ENCODE results near the gene TRAK1.

Gene TRAK1

DNA sequence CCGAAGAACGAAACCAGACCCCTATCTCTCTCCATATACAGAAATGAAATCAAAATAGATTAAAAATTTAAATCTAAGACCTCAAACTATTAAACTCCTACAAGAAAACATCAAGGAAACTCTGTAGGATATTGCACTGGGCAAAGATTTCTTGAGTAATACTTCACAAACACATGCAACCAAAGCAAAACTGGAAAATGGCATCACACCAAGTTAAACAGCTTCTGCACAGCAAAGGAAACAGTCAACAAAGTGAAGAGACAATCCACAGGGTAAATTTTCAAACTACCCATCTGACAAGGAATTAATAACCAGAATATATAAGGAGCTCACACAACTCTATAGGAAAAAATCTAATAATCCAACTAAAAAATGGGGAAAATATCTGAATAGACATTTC is 145.5 kb downstream of the TRAK1 start:
- DNase-seq (ENCODE audit: low read depth in 3 of 3): no peak

DNA sequence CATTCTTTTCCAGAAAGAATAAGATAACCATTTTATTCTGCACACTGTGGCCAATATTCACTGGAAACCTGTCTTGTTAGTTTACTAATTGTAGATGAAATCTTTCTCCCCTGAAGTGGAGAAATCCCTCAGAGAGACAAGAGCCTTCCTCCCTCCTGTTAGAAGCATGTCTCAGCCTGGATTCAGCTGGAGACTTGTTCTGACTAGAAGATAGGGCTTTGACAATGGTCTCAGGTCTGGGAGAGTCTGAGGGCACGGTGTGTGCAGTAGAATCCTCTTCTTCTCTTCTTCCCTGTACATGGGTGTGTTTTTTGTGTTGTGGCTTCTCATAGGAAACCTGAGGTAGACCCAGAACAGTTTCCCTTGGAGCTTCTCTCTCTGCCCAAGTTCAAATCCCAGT is 154.9 kb downstream of the TRAK1 start:
- DNase-seq (ENCODE audit: low read depth in 3 of 3): no peak

DNA sequence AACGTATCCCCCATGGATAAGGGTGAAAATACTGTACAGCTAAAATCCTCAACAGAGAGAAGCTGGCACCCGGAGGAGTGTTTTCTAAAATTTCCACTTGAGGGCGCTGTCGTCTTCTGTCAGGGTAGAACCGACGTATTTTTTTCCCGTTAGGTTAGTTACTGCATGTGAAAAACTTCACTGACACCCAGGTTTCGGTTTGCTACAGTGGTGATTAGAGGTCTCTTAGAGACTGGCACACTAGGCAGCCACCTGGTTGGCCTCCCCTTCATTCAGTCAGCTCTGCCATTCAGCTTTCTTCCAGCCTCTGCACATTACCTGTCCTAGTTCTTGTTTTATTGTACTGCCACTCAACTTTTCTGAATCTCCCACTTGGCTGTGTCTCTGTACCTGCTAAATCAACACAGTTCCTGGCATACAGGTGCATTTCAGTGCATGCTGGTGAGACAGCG is 156.4 kb downstream of the TRAK1 start:
- DNase-seq (ENCODE audit: low read depth in 3 of 3): peak in 2 of 3 experiments; percentile 22 to 44

DNA sequence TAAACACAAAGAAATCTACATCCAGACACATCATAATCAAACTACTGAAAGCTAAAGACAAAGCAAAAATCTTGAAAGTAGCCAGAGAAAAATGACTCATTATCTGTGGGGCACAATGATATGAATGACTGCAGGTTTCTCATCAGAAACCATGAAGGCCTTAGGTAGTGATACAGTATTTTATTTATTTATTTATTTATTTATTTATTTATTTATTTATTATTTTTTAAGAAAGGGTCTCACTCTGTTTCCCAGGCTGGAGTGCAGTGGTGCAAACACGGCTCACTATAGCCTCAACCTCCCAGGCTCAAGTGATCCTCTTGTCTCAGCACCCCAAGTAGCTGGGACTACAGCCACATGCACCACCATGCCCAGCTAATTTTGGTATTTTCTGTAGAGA is 159.6 kb downstream of the TRAK1 start:
- no peak for DNase-seq (ENCODE audit: low read depth in 3 of 3)

DNA sequence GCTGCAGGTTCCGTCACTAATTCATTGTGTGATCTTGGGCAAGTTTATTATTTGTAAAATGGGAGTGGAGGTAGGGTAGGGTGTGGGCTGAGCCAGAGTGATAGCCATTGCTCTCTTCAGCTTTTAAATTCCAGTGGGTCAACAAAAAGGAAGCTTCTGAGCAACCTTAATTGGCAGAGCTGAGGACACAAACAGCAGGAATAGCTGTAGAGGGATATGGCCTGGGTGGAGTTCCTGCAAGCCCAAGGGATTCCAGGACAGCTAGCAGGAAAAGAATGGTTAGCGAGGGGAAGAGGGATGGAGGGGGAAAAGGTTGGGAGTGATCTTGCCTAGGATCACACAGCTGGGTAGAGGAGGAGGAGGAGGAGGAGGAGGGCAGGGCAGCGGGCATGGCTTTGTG is 163.4 kb downstream of the TRAK1 start:
- no peak for DNase-seq (ENCODE audit: low read depth in 3 of 3)

DNA sequence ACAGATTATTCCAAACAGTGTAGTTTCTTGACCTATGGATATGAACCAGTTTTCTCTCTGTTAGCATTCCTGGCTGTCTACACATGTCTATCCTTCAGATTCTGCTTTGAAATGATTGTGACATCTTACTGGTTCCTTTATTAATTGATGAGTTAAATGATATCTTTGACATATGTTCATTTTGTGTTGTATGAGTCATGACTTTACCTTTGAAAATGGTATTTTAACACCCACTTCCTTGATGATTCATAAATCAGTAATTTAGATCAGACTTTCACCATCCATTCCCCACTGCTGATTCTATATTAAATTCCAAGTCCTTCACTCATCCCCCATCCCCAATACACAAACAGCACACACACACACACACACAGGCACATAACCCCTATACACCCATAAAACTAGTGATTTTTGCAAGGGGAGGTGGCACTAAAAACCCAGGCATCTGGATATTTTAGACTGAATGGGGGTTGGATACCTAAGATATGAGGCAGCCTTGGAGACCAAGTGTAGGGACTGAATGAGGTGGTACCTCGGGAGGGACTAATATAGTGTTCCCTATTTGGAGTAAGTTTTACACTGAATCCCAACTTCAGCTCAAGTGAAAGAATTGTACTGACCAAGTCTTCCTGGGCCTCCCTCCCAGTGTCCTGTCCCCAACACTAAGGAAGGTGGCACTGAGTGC is 165.1 kb downstream of the TRAK1 start:
- no peak for DNase-seq (ENCODE audit: low read depth in 3 of 3)

DNA sequence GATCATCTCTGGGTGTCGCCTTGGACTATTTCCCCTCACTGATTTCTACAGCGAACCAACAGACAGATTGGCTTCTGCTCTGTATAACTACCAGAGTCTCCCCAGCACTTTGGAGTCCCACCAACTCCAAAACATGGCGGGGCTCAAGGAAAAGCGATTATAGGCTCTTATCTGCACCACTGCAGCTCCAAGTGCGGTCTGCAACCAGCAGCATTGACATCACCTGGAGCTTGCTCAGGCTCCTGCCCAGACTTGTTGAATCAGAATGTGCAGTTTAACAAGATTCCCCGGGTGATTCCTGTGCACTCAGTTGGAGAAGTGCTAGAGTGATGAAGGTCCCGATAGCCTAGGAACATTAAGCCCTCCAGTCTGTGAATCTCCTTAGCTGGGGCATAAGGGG is 165.8 kb downstream of the TRAK1 start:
- DNase-seq (ENCODE audit: low read depth in 3 of 3): no peak

DNA sequence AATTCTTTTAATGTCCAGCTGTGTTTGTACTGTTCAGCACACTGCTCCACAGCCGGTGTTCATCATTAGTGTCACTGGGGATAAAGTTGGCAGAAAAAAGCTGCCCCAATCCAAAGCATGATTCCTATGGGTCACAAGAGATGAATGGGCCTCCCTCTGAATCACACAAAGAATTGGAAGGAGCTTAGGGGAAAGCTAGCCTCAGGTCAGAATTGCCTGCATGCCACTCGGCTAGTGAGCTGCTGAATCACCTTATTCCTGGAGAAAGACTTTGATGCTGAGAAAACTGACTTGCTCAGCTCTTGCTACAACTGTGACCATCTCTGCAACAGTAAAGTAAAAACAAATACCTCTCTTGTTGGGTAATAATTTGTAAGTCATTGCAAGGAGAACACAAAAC is 171.4 kb downstream of the TRAK1 start:
- DNase-seq (ENCODE audit: low read depth in 3 of 3): no peak

DNA sequence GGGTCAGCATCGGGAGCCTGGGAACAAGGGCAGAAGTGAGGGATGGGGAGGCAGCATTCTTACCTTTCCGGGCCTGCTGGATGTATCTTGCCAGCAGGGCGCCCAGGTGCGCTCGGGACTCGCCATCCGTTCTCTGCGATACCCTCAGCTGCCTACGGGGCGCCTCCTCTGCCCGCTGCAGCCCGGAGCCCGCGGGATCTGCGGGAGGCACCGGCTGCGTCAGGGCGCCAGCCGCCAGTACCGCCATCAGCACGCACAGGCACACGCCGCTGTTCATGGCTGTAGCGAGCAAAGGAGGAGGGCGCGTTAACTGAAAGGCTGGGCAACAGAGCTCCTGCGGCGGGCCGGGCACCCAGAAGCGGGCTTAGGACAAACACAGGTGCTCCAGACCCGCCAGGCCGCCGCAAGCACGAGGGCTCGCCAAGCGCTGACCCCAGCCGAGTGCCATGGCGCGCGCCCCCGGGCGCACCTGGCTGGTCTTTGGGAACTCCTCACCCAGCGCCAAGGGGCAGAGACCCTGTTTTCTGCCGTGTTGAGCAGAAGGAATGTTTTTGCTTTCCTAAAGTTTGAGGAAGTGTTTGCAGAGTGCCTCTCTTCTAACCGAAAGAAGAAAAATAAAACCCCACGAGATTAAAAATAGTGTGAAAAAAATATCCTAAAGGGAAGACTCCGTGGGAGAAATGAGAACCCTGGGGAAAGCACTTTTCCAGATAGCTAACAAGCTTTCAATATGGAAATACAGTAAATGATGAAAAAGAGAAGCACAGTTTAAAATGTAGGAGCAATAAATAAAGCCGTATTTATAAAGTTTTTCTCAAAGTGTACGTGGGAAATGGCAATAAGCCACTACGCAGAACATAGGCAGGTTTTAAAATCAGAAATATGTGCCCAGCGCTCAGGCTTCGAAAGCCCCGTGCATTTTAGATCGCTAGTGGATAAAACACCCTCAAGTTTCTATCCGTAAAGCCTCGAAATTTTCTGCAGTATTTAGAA is 172.5 kb downstream of the TRAK1 start:
- no peak for DNase-seq (ENCODE audit: low read depth in 3 of 3)

DNA sequence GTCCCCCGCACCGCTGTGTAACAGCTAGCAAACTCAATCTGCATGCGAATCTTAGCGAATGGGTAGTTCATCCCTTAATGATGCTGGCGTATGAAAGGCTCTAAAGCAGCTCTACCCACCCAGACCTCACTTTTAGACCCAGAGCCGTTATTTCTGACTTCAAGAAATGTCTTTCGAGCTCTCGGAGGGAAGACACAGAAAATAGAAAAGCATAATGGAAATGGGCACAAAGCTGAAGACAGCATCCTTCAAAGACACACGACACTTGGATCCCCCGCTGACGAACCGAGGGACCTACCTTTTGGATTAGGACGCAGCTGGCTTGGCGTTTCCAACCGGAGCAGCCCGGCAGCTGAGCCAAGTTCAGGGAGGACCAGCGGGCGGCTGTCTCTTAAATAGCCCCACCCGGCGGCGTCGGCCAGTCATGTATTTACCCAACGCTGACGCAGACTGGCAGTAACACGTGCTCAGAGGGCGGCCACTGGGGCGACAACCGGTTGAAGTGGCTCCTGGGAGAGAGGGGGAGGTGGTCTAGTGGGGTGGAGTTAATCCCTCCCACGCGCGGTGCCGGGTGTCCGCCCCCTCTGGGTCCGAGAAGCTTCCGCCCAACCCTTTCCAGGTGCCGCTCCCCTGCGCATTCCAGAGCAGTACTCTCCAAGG is 173.4 kb downstream of the TRAK1 start:
- no peak for DNase-seq (ENCODE audit: low read depth in 3 of 3)

DNA sequence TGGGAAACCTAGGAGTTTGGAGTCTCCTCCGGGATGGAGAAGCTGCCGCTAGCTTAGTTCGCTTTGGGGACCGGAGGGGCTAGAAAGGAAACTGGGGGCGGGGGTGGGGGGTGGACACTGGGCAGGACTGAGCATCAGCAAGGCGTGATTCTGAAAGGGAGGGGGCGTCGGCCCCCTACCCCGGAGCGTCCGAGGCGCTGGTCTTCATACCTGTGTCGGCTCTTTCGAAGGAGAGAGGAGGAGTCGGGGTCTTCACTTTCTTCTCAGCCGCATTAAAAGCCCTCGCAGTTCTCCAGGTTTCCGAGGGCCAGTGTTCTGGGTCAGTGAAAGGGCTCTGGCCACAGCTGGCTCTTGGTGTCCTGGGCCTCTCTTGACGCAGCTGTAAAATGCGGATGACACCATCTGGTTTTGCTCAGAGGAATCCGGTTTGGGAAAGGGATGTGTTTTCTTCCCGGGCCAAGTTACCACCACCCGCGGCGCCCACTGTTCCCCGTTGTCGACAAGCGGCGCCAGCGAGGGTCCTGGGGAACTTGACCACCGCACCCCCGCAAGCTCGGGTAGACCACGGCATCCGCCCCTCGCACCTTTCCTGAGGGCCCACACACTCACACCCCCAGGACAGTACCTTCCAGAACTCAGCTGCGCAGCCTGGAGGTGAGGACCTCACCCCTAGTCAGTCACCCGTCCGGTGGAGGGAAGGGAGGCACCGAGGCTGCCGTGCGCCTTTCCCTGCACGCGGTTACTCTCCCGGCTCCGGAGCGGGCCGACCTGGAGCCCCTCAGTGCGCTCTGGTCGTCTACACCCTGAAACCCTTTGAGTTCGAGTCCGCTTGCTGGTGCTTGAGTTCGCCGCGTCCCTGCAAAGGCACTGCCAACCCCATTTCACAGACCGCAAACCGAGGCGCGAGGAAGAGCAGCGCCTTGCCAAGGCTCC is 174.2 kb downstream of the TRAK1 start:
- DNase-seq (ENCODE audit: low read depth in 3 of 3): no peak

DNA sequence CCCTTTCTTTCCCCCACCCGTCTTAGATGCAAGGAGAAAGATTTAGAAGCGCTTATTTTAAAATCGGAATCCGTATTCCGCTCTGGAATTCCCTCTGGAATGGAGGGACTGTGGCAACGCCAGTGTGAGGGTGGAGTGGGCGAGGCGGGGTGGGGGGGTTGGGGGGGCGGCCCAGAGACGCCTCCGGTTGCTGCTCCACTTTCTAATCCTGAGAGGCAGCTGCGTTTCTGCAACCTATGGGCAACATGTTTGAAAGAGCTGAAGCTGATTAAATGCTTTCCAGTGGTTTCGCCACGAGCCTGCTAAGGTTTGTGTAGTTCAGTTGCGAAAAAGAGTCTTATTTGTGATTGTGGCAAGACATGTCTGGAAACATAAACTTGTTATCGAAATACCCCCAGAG is 174.9 kb downstream of the TRAK1 start, which contains the start of gene CCK:
CCK (minus strand) TSS at position 101 of the 400 bp plus-strand sequence. CDS start 2,555 bp downstream, outside the sequence.
- DNase-seq (ENCODE audit: low read depth in 3 of 3): no peak

DNA sequence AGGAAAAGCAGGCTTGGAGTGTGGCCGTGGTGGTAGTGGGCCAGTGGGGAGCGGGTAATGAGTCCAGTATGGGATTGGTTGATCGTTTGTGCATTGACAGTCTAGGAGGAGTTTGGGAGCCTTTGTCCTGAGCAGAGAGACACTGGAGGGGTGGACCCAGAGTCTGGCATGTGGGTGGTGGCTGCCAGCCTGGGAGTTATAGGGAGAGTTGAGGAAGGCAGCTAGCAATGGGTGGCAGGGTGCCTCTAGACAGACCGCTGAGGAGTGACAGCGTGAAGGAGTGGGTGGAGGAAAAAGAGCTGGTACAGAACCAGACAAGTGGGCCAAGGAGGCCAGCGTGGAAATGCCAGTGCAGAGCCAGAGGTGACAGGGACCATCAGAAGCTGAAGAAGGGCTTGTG is 176.7 kb downstream of the TRAK1 start:
- DNase-seq (ENCODE audit: low read depth in 3 of 3): no peak

DNA sequence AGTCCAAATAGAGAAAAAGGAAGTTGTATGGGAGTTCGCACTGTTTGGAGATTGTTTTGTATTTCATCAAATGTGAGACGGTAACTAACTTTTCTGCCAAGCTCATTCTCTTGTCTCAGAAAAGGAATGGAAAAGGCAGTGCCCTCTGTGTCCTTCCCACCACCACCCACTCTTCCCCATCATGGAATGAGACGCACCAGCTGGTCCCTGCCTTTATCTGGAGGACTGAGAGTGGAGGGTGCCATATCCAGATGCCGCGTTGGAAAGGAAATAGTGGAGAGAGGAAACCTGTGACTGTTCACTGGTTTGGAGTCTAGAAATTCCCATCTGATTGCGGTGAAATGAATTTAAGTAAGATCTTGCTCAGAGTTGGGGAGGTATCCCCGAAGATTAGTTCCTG is 178.5 kb downstream of the TRAK1 start:
- no peak for DNase-seq (ENCODE audit: low read depth in 3 of 3)

DNA sequence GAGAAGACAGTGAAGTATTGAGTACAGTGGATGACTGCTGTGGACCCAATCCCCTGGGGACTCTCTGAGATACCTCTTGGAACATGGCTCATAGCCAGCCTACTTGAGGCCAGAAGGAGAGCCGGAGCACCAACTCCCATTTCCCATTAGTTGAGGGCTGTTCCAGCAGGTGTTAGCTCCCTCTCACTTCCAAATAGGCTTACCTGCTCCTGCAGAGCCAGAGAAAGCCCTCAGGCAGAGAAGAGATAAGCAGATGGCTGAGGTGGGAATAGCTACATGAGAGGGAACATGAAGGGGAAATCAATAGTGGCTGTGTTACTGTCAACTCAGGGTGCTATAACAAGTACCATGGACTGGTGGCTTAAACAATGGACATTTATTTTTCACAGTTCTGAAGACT is 179.4 kb downstream of the TRAK1 start:
- DNase-seq (ENCODE audit: low read depth in 3 of 3): no peak

DNA sequence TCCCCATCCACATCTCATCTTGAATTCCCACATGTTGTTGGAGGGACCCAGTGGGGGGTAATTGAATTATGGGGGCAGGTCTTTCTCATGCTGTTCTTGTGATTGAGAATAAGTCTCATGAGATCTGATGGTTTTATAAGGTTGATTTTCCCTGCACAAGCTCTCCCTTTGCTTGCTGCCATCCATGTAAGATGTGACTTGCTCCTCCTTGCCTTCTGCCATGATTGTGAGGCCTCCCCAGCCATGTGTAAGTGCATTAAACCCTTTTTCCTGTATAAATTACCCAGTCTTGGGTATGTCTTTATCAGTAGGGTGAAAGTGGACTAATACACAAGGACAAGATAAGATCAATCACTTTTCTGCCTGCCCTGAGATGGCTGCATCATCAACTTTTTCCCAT is 180.6 kb downstream of the TRAK1 start:
- DNase-seq (ENCODE audit: low read depth in 3 of 3): no peak

DNA sequence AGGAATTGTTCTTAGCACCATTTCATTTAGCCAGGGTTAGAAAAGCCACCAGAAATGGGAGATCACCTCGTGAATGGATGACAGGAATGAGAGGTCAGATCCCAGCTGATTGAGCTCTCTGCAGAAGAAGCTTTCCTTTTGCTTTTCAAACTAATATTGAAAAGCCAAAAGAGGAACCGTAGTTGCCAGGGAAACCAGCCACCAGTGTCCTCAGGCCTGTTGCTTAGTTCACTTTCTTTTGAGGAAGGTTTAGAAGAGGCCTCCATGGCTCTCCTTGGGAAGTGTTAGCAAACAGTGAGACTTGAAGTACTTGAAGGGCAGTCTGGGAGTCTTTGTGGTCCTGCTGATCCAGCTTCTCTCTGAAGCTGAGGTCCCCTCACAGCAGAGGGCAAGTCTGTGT is 182.2 kb downstream of the TRAK1 start:
- DNase-seq (ENCODE audit: low read depth in 3 of 3): no peak

DNA sequence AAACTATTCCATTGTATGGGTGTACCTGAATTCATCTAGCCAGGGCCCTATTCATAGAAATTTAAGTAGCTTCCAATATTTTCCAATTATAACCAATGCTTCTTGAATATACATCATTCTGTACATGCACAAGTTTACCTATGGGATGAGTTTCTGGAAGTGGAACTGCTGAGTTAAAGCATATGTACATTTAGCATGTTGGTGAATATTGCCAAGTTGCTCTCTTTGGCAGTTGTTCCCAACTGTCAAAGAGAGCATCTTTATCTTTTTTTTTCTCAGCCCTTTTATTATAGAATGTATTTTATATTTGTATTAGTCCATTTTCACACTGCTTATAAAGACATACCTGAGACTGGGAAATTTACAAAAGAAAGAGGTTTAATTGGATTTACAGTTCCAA is 183.1 kb downstream of the TRAK1 start:
- no peak for DNase-seq (ENCODE audit: low read depth in 3 of 3)

DNA sequence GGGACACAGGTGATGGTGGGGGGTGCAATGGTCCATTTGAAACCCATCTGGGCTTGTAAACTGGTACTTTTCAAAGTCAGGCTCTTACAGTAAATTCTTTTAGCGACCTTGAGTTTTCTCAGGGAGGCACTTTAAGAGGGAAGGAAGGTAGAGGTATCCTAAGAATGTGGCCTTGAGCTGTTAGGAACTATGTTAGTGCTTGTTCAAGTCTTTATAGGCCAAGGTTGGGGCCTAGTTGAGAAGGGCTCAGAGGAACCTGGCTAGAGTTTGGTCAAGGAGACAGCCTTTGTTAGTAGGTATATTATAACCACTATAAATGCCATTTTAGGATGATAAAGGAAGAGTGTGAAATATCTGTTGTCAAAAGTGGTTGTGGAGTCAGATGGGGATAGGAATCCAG is 184.1 kb downstream of the TRAK1 start:
- DNase-seq (ENCODE audit: low read depth in 3 of 3): no peak

All from stimulated activated CD4-positive, alpha-beta T cell treated with anti-CD3 and anti-CD28 coated beads, TNF-alpha, amount 100 ng/mL, for 4 hours (primary cell).